HL-60 (cell line): ENCODE data around the gene PSMD12.

ENCODE experiments used
- DNase-seq, 2 experiments: peaks; one replicate each; pipeline ENCODE4 v3.0.0-alpha.2; 2010 to 2020; ENCODE audit warnings: low read depth in 1 of 2, low spot score in 1 of 2
- H3K27ac ChIP-seq: fragments of 250-450 bp; sonication (Bioruptor Pico); replicated peaks from 2 replicates; pipeline ENCODE4 v1.5.1; 2020; ENCODE audit warnings: mild to moderate bottlenecking, moderate library complexity
- H3K27me3 ChIP-seq: fragments of 250-450 bp; sonication (Bioruptor Pico); 2 replicates; pipeline ENCODE4 v1.5.1; 2021; ENCODE audit warnings: mild to moderate bottlenecking, moderate library complexity; ENCODE audit not compliant: insufficient read depth, poor library complexity, severe bottlenecking
- H3K4me3 ChIP-seq: replicated peaks from 2 replicates; pipeline ENCODE4 v1.5.1; 2011; ENCODE audit warnings: mild to moderate bottlenecking, control low read depth, low read length; ENCODE audit not compliant: insufficient read depth
- GABPA ChIP-seq: IDR thresholded peaks from 2 replicates; pipeline ENCODE4 v1.6.1; 2012; ENCODE audit warnings: low read depth
- POLR2AphosphoS5 ChIP-seq: IDR thresholded peaks from 2 replicates; pipeline ENCODE4 v1.6.1; 2012; ENCODE audit warnings: low read depth
- SPI1 ChIP-seq: IDR thresholded peaks from 2 replicates; pipeline ENCODE4 v1.6.1; 2012; ENCODE audit warnings: low read depth, mild to moderate bottlenecking, borderline replicate concordance
- TF ChIP-seq, protein P1 (sequence below): IDR thresholded peaks from one replicate; pipeline ENCODE4 v1.5.1; 2011; ENCODE audit warnings: low read length, control low read depth, inconsistent platforms; ENCODE audit not compliant: insufficient read depth
- TF ChIP-seq, protein P2 (sequence below): IDR thresholded peaks from 2 replicates; pipeline ENCODE4 v1.6.1; 2012; ENCODE audit warnings: low read depth; ENCODE audit not compliant: insufficient replicate concordance

PSMD12 gene

DNA sequence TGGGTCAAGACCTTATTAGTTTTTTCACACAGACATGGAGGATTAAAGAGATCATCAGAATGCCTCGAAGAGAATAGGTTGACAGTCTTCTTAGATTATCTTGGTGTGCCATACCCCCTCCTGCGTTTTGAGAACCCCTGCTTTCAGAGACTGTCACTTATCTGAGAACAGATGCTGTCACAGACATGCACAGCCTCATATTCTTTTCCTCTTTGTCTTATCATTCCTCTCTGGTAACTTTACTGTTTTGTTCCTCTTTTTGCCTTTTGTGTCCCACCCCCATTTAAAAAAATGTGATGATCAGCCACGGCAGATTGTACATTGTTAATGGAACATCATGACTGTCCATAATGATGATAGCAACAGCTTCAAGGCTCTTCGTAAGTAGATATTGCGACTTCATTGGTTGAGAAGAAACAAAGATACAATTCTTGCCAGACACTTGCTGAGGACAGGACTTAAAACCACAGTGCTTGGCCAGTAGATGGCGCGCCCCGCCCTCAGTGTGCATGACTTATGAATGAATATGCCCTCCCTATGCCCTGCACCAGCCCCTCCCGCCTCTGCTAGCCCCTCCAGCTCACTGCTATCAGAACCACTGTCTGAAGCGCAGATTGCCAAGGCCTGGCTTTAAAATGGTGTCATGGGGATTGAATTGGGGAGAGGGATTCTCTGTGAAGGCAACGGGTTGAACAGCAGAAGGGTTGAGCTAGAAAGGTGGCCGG, 8.1 kb upstream of the PSMD12 start:
- Histone ChIP-seq H3K27me3 (no peaks in the 10 kb centered on the region), H3K4me3 (no peak overlapping the region), H3K27ac (peak overlapping the region; percentile 13; the same call in 1 of the 2 replicates)
- TF ChIP-seq POLR2AphosphoS5, result no peak
- TF ChIP-seq, protein P1, sequence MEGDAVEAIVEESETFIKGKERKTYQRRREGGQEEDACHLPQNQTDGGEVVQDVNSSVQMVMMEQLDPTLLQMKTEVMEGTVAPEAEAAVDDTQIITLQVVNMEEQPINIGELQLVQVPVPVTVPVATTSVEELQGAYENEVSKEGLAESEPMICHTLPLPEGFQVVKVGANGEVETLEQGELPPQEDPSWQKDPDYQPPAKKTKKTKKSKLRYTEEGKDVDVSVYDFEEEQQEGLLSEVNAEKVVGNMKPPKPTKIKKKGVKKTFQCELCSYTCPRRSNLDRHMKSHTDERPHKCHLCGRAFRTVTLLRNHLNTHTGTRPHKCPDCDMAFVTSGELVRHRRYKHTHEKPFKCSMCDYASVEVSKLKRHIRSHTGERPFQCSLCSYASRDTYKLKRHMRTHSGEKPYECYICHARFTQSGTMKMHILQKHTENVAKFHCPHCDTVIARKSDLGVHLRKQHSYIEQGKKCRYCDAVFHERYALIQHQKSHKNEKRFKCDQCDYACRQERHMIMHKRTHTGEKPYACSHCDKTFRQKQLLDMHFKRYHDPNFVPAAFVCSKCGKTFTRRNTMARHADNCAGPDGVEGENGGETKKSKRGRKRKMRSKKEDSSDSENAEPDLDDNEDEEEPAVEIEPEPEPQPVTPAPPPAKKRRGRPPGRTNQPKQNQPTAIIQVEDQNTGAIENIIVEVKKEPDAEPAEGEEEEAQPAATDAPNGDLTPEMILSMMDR, result peak; percentile 75
- peak in 1 of 2 experiments; percentile 89 for DNase-seq

DNA sequence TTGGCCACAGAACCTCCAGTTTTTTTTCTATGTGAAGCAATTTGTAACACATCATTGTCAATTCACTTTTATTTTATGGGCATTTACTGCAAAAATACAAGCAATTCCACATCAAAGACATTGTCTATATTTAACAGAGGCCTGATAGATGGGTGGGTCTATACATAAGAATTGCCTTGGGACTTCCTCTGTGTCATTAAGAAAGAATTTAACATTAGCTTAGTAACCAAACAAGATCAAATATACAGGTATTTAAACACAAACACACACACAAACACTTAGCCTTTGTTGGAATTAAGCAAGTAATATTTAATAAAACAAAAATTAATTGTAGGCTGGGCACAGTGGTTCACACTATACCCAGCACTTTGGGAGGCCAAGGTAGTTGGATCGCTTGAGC, 6.4 kb upstream of the PSMD12 start:
- Histone ChIP-seq H3K27ac (no peak overlapping the region), H3K27me3 (no peaks in the 10 kb centered on the region), H3K4me3 (no peak overlapping the region)
- TF ChIP-seq POLR2AphosphoS5, result no peak
- TF ChIP-seq, protein P1, result no peak
- TF ChIP-seq, protein P2, sequence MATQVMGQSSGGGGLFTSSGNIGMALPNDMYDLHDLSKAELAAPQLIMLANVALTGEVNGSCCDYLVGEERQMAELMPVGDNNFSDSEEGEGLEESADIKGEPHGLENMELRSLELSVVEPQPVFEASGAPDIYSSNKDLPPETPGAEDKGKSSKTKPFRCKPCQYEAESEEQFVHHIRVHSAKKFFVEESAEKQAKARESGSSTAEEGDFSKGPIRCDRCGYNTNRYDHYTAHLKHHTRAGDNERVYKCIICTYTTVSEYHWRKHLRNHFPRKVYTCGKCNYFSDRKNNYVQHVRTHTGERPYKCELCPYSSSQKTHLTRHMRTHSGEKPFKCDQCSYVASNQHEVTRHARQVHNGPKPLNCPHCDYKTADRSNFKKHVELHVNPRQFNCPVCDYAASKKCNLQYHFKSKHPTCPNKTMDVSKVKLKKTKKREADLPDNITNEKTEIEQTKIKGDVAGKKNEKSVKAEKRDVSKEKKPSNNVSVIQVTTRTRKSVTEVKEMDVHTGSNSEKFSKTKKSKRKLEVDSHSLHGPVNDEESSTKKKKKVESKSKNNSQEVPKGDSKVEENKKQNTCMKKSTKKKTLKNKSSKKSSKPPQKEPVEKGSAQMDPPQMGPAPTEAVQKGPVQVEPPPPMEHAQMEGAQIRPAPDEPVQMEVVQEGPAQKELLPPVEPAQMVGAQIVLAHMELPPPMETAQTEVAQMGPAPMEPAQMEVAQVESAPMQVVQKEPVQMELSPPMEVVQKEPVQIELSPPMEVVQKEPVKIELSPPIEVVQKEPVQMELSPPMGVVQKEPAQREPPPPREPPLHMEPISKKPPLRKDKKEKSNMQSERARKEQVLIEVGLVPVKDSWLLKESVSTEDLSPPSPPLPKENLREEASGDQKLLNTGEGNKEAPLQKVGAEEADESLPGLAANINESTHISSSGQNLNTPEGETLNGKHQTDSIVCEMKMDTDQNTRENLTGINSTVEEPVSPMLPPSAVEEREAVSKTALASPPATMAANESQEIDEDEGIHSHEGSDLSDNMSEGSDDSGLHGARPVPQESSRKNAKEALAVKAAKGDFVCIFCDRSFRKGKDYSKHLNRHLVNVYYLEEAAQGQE, result no peak
- no peak for TF ChIP-seq GABPA
- no peak for TF ChIP-seq SPI1
- no peak for DNase-seq

DNA sequence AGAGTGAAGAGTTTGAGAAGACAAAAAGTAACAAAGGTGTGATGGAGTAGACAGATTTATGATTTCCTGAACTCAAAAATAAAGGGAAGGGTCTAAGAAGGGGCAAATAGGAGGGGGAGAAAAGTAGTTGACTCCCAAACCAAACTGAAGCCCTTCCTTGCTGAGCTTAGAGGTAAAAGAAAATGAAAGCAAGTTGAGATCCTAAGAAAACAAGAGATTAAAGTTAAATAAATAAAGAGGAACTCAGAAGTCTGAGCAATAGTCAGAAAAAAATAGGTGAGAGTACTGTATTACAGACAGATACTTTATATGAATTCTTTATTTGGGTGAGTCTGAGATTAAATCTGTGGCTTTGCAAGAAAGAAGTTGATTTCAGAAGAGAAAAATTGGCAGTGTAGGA, 3.3 kb upstream of the PSMD12 start:
- Histone ChIP-seq H3K27me3 (no peaks in the 10 kb centered on the region), H3K4me3 (no peak overlapping the region), H3K27ac (no peak overlapping the region)
- no peak for DNase-seq
- TF ChIP-seq, protein P2, result no peak
- TF ChIP-seq SPI1 (peak; percentile 22; the same call in 1 of the 2 replicates), GABPA (no peak), POLR2AphosphoS5 (no peak)
- TF ChIP-seq, protein P1, result no peak

DNA sequence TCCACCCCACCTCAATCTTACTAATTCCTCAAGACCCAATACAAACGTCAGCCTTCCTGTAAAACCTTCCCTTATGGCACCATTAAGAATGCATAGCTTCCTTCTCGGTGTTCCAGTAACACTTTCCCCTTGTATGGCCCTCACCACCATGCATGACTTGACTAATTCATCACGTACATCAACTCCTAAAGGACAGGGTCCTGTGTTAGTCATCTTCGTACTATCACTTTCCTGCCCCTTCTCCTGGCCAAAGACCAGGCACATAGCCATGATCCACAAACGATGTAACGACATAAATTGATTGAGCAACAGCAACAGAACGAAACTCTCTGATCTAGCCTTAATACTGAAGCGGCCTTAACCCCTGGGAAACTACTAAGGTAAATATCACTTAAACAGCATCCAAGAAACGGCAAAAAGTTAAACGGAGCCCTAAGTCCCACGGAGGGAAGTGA, 612 bp downstream of the PSMD12 start:
- H3K27ac ChIP-seq, result peak overlapping the region; percentile 94
- TF ChIP-seq POLR2AphosphoS5, result no peak
- TF ChIP-seq SPI1, result no peak
- TF ChIP-seq, protein P1, result no peak
- TF ChIP-seq, protein P2, result no peak
- no peak for TF ChIP-seq GABPA
- peak; percentile 39 to 65 for DNase-seq
- H3K4me3 ChIP-seq, result peak overlapping the region; percentile 91
- H3K27me3 ChIP-seq, result no peaks in the 10 kb centered on the region
